HG03280 (cell line): ENCODE measurements around the gene GATA6.

Source experiments
- ATAC-seq: cut with Tn5 transposase; IDR thresholded peaks from one replicate; pipeline ENCODE4 v1.9.1; 2021; ENCODE audit warnings: mild to moderate bottlenecking, moderate library complexity; ENCODE audit not compliant: unreplicated experiment

The GATA6 gene

DNA sequence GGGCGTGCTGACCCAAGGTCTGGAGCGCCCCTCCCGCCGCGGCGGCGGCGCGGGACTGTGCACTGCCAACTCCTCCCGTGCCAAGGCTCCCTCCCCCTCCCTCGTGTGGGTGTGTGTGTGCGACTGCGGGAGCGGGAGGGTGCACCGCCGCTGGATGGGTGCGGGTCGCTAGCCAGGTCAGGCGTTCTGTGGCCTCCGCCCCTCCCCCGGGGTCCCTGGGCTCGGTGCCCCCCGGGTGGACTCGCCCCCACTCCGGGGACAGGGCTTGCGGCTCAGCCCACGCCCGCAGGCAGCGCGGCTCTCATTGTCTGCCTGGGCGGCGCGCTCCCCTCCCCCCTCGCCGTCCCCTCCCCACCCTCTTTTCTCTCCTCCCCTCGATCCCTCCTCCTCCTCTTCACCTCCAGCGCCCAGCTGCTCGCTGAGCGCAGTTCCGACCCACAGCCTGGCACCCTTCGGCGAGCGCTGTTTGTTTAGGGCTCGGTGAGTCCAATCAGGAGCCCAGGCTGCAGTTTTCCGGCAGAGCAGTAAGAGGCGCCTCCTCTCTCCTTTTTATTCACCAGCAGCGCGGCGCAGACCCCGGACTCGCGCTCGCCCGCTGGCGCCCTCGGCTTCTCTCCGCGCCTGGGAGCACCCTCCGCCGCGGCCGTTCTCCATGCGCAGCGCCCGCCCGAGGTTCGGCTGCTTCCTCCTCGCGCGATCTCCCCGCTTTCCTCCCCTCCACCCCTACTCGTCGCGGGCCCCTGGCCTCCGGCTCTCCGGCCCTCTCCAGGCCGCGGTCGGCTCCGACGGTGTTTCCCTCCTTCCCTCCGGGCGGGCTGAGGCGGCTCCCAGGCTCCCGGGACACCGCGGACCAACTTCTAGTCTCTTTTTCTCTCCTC lies at the start of gene GATA6:
TSS of gene GATA6 (plus strand) at position 579 of the 878 bp plus-strand sequence. CDS start 1,556 bp downstream, outside the sequence.
- ATAC-seq, result no peak

DNA sequence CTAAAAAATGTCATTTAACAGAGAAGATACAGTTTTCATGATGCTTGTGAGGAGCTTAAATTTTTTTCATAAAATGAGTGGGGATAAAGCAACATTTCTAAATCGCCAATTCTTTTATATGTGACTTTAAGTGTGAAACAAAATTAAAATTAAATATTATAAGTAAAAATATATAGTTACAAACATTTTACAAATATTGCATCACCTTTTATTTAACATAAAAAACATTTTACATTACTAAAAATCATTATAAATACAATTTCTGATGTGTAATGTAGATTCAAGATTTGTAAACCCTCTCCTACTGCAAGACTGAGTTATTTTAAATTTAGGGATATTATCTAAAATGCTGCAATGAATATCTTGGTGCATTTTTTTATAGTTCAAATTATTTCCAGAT lies 44.4 kb upstream of the GATA6 start:
- no peak for ATAC-seq

DNA sequence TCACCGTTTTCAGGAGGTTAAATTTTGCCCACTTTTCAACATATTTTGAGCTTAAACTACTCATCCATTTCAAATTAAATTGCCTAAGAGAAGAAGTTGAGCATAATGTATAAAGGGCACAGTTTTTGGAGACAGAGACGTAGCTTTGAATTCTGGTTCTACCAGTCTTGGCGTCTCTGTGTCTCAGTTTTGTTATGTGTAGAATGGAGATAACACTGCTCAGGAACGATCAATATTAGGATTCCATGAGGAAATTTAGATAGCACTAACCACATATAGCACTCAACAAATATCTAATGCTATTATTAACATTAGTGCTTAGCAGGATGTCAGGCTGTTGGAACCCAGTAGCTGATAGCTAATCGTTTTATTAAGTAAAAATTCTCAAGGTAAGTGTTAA lies 40.4 kb upstream of the GATA6 start:
- ATAC-seq, result no peak

DNA sequence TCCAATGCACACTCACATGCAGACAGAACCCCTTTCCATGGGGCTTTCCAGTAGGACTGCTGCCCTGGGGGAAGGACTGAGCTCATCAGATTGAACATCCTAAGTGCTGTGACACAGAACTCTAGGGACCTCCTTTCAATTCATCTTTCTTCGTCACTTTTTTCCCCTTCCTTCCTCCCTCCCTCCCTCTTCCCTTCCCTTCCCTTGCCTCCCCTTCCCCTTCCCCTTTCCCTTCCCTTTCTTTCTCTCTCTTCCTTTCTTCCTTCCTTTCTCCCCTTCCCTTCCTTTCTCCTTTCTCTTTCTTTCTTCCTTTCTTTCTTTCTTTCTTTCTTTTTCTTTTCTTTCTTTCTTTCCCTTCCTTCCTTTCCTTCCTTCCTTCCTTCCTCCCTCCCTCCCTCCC lies 39.6 kb upstream of the GATA6 start:
- no peak for ATAC-seq

DNA sequence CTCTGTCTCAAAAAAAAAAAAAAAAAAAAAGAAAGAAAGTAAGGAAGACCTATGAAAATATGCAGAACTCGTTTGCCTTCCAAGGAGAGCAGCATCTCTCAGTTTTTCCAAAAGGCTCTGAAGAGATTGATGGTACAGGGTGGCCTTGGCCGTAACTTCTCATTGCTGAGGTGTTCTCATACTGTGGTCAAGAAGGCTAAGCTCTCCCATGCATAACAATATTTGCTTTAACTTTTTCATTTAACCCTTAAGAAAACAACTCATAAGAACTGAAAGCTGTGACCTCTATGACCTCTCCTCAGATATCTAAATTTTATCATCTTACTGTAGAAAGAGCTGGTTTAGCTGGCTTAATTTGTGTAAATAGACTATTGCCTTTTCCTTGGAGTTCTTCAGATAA lies 37.1 kb upstream of the GATA6 start:
- ATAC-seq, result no peak

DNA sequence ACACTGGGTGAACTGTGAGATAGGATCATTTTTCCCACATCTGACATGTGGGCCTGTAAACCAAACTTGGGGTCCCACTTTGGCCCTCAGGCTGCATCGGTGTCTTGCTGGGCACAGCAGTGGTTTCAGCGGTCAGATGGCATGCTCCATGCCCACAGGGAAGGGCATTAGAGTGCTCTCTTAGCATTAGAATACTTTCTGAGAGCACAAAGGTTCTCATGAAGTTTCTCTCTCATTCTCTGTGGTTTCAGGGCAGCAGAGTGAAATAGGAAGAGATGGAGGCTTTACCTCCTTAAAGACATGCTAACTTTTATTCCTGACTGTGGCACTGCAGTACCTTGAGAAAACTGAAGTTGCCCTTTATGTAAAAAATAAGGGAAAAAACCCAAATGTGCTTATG lies 36.6 kb upstream of the GATA6 start:
- no peak for ATAC-seq

DNA sequence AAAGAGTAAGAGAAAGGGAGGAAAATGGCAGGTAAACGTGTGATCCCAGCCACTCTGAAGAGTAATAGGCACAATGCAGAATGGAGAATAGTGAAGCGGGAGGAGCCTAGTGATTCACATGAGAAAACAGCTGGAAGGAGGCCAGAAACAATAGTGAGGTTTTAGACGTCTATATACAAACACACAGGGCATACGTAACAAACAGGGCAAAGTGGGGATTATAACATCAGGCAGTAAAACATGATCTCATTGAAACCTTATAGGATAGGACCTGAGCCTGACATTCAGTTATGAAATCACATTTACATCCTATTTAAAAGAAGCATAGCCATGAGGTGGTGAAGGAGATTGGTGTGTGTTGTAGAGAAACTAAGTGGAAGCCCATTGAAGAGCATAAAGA lies 33.0 kb upstream of the GATA6 start:
- ATAC-seq, result no peak

DNA sequence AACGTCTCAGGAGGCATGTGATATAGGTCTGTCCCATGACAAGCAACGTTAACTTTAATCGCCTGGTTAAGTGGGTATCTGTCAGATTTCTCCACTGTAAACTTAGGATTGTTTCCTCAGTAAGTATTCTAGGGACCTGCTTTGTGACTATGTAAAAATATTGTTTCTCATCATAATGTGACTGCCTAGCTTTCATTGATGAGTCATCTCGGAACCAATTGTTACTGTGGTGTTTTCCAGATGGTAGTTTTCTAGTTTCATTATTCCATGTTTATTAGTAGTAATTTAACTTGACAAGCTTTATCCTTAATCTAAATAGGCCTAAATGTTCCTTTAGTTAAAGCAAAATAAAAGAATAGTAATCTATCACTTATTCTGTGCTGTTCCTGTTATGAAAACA lies 28.2 kb upstream of the GATA6 start:
- ATAC-seq, result no peak

DNA sequence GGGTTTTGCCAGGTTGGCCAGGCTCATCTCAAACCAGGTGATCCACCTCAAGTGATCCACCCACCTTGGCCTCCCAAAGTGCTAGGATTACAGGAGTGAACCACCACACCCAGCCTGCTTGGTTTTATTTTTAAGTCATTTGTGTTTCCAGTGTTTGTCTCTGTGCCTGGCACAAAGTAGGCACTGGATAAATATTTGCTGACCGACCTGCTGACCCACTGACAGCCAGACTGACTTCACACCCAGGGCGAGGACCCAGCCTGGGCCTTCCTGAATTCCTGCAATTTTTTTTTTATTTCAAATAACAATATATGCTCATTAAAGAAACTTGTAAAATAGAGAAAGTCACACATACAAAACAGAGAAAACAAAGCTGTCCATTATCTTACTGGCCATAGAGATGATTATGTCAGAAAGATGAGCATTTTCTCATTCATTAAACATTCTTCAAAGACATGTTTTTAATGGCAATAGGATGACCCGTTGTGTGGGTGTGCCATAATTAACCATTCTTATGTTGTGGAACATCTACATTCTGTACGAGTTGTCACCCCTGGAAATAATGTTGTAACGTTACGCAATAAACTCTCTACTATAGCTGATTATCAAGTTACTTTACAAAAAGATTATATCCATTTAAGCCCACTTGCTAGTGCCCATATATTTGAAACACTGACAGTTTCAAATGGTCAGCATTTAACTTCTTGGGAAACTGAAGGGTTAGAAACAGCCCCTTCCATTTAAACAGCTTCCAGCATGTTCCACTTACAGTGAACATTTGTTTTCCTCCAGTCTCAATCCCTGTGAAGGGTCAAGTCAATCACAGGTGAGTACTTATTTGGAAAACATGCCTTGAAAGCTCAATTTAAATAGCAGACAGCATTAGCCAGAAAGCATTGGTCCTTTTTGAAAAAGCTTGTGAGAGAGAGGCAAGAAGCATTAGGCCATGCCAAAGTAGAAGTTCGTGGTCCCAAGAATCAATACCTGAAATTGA lies 25.7 kb upstream of the GATA6 start:
- no peak for ATAC-seq

DNA sequence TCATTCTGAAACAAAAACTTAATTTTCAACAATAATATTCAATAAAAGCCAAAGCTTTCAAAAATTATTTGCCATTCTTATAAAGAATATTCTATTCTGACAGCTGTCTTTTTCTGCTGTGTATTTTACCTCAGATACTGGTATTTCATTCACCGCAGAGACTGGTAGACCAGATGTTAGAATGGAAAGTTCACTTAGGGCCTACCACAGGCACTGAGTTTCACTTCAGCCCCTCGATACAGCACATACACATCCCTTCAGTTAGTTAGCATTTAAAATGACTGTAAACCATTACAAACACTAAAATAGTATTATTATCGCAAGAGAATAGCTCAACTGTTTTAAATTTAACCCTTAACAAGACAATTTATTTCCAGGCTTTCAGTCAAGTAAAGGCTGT lies 24.2 kb upstream of the GATA6 start:
- no peak for ATAC-seq

DNA sequence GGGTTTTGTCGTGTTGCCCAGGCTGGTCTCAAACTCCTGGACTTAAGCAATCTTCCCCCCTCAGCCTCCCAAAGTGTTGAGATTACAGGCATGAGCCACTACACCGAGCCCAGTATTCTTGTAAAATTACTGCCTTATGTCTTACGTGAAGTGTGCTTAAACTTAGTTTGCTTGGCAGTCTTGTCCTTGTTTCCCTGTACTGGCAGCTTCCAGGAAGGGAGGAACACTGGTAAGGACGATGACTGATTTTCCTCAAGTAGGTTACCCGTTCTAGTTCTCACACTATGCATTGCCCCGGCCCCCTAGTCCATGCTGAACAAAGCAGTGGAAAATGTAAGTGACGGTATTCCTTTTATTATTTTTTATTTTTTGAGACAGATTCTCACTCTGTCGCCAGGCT lies 19.7 kb upstream of the GATA6 start:
- ATAC-seq, result no peak

DNA sequence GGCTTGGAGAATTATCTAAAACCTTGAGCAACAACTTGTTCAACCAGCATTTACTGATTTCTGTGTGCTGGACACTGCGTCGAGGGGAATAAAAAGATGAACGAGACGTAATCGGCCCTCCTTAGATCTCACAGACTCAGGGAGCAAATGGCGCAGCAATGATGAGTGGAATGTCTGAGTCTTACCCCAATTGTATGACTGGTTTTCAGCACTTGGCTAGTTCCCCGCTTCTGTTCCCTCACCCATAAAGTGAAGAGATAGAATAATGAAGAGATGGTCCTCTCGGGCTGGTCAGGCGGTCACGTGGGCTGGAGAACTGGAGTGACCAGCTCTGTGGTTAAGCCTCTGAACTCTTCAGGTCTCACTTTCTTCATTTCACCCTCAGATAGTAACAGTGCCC lies 17.3 kb upstream of the GATA6 start:
- no peak for ATAC-seq

DNA sequence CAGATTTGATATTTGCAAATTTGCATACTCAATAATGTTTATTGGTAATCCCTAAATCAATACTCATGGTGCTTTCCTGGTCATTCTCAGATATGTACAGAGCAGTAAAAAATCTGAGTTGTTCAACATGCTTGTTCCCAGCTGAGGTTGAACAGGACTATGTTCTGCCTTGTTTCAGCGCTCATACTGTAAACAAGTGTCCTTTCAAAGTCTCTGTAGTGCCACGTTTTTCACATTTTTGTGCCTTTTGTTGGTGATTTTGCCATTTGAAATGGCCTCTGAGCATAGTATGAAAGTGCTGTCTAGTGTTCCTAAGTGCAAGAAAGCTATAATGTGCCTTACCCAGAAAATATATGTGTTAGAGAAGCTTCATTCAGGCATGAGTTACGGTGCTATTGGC lies 16.0 kb upstream of the GATA6 start:
- no peak for ATAC-seq

DNA sequence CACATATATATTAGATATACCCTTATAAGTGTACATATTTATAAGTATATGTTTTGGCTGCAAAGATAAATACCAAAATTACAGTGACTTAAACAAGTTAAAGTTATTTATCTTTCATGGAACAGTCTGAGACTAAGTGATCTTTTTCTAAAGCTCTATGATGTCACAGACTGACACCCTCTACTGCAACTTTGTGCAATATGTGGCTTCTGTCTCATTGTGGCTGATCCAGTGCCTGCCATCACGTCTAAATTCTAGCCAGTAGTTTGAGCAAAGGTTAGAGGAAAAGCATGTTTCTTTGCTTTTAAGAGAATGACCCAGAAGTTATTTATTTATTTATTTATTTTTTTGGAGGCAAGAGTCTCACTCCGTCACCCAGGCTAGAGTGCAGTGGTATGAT lies 13.8 kb upstream of the GATA6 start:
- no peak for ATAC-seq

DNA sequence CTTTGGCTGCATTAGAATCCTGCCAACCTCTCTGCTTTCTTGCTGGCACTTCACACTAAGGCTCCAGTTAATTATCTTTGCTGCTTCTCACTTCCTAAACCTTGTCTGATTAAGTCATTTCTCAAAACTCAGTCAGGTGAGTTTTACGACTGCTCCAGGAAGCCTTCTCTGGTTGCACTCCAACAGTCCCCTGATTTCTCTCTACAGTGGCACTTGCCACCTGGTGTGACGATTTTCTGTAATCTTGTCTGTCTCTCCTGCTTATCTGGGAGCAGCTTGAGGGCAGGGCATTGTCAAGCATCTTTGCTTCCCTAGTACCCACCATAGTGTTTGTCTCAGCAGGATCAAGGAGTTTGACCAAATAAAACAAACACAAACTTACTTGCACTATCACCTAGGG lies 10.4 kb upstream of the GATA6 start:
- ATAC-seq, result no peak

DNA sequence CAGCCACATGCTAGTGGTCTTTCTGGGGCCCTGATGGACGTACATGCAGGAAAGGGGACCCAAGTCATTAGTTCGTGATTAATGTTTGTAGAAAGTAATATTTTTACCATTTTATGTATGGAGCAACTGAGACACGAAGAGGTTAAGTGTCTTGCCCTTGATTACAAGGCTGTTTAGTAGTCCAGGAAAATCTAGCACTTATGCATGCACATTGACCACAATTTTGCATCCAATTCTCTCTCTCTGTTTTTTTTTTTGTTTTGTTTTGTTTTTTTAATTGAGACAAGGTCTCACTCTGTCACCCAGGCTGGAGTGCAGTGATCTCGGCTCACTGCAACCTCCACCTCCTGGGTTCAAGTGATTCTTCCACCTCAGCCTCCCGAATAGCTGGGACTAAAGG lies 8.3 kb upstream of the GATA6 start:
- no peak for ATAC-seq

DNA sequence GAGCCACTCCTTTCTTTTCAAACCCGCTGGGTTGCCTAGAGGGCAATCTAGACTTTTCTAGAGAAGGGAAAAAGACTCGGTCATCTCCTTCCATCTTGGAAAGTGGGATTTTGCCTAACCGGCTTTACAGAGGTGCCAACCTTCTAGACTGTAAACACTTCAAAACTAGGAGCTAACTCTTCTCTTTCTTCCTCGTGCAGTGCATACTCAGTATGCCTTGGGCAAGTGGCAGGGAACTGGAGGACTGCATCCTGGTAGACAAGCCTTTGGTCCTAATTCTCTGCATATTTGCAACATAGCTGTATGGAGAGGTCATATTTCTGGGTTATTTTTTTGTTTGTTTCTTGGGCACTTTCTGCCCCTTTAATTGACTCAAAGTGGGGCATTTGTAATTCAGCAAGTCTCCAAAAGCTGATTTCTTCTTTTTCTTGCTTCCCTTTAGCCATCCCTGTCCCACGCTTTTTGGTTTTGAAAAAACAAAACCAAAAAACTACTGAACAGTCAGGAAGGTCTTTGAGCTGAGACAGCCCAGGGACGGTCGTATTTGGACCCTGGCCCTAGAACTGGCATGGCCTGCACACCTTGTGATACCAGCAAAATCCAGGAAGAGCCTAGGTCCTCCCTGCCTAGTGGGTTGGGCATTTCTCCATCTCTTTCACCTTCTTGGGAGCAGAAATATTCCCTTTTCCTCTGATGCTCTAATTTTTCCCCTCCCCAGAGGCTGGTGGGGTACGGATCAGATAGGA lies 5.8 kb upstream of the GATA6 start:
- ATAC-seq, result no peak

DNA sequence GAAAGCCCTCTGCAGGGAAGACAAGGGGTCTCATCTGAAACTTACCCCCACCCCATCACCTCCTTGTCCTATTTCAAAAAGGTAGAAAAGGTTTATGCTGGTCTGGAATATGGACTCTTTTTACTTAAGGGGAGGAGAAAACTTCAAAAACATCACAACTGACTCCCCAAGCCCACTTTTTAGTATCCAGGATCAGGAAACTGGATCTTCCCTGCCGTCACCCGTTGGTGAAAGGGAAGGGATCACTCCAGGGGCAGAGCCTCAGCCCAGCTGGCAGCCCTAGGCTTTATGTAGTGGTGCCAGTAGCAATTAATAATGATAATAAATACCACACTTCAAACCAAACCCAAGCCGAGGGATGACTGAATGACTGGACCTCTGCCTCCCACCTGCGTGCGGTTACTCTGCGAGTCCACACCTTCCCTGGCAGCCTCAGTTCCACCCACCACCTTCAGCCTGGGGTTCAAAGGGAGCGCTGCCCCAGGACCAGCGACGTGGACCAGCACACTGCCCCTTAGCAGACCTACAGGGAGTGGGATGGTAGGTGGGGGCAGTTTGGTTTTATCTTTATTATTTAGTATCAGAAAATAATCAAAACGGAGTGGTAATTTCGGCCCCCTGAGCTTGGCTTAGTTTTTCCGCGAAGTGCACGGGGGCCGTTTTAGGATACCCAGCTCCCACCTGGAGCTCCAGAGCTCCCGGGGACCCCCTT lies 4.9 kb upstream of the GATA6 start:
- ATAC-seq, result no peak

DNA sequence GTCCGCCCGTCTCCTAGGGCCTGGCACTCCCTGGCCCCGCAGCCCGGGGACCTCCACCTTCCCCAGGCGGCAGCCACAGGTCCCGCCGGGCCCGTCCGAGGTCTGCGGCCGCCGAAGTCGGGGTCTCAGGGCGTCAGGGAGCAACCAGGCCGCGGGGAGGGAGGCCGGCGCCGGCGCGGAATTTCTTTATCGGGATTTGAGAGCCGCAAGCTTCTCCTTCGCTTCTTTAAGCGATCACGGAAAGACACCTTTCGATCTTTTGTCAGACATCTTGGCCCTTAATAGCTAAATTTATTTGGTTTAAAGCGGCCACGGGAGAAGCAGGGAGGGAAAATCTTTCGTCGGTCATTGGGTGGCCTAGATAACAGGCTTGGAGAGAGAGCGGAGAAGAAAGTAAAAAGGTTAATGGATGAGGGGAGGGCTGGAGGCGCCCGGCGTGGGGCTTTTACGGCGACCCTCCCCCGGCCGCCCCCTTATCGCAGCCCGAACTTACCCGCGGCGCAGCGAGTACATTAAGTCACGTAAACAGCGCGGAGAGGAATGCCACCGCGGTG lies 4.3 kb upstream of the GATA6 start:
- no peak for ATAC-seq

DNA sequence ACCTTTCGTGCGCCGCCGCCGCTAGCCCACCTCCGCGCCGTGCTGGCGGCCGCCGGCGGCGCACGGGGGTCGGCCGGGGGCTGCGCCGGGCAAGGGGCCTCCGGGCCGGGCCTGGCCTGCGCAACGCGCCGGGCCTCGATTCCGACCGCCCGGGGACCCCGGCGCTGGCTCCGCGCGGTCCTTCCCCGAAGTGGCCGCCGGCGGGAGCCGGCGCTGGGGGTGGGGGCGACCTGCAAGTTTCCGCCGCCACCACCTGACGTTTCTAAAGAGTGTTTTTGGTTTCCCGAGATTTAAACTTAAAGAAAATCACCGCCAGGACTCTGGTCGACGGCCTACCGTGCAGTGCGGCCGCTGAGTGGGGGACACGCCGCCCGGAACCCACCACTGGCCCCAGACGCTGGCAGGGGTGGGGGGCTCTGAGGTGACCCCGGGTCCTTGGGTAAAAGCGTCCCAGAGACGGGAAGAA lies 3.8 kb upstream of the GATA6 start:
- ATAC-seq, result no peak
